Sigmoid colon (tissue), 4 donors: ENCODE measurements around the gene MTAP.

ENCODE experiments used
- POLR2A ChIP-seq, 2 donors: fragments of 450-650 bp; IDR thresholded peaks; one replicate each; pipeline ENCODE4 v1.6.1; 2016; ENCODE audit warnings: antibody characterized with exemption in 2 of 2, mild to moderate bottlenecking in 2 of 2, moderate library complexity in 2 of 2
- POLR2AphosphoS5 ChIP-seq, 4 donors: sonication (generic); formaldehyde crosslinking; IDR thresholded peaks; one replicate each; pipeline ENCODE4 v1.6.1; 2017; ENCODE audit warnings: antibody characterized with exemption in 4 of 4
- TF ChIP-seq, protein P1 (sequence below), 4 experiments: fragments of 450-650 bp in 3 of 4; fragments of 200-600 bp in 1 of 4; IDR thresholded peaks; one replicate each; pipeline ENCODE4 v1.5.1; 2016 to 2019; ENCODE audit warnings: antibody characterized with exemption in 4 of 4, mild to moderate bottlenecking in 3 of 4, moderate library complexity in 2 of 4

DNA sequence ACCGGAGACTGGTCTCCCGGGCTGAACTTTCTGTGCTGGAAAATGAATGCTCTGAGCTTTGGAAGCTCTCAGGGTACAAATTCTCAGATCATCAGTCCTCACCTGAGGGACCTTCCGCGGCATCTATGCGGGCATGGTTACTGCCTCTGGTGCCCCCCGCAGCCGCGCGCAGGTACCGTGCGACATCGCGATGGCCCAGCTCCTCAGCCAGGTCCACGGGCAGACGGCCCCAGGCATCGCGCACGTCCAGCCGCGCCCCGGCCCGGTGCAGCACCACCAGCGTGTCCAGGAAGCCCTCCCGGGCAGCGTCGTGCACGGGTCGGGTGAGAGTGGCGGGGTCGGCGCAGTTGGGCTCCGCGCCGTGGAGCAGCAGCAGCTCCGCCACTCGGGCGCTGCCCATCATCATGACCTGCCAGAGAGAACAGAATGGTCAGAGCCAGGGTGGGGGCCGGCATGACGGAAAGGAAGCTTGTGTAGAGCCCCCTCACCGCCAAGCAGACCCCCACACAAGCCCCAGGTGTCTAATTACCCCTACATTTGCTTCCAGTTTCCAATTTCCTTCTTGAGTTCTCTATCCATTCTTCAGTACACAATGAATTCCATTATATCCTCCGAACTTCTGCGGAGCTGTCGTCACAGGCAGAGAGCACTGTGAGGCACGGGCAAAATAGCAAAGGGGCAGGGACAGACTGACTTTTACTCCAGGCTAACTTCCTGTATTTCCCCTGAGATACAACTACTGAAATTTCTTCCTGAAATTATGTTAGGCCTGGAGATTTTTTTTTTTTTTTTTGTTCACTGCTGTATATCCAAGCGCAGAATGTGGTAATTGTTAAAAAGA is 168.6 kb downstream of the MTAP start:
- TF ChIP-seq POLR2A (IDR thresholded peaks at IDR 0.05) (no peak), POLR2AphosphoS5 (IDR thresholded peaks at IDR 0.05) (no peak)
- TF ChIP-seq, protein P1, sequence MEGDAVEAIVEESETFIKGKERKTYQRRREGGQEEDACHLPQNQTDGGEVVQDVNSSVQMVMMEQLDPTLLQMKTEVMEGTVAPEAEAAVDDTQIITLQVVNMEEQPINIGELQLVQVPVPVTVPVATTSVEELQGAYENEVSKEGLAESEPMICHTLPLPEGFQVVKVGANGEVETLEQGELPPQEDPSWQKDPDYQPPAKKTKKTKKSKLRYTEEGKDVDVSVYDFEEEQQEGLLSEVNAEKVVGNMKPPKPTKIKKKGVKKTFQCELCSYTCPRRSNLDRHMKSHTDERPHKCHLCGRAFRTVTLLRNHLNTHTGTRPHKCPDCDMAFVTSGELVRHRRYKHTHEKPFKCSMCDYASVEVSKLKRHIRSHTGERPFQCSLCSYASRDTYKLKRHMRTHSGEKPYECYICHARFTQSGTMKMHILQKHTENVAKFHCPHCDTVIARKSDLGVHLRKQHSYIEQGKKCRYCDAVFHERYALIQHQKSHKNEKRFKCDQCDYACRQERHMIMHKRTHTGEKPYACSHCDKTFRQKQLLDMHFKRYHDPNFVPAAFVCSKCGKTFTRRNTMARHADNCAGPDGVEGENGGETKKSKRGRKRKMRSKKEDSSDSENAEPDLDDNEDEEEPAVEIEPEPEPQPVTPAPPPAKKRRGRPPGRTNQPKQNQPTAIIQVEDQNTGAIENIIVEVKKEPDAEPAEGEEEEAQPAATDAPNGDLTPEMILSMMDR (IDR thresholded peaks at IDR 0.05) = no peak
